Astrocyte (in vitro differentiated cells and primary cell): ENCODE results near the gene SORL1. TPM values are rescaled to one million over a fixed set of nuclear protein-coding genes. Genes with fewer than 3 reads are reported as not detected.

Experiments
- DNase-seq: peaks from one replicate; pipeline ENCODE4 v3.0.0-alpha.2; 2010; ENCODE audit warnings: low read depth
- FAIRE-seq: peaks from 2 replicates; lab custom pipeline; 2011; peaks lifted over from hg19 to GRCh38; lab: Jason Lieb, UNC
- H2AFZ ChIP-seq: 2 replicates; pipeline ENCODE4 v1.6.0; 2012; ENCODE audit warnings: low read depth, low read length, inconsistent platforms
- H3K27ac ChIP-seq: 2 replicates; pipeline ENCODE4 v1.5.1; 2011; ENCODE audit warnings: low read depth, low read length, inconsistent platforms
- H3K27me3 ChIP-seq: 2 replicates; pipeline ENCODE4 v1.6.0; 2011; ENCODE audit warnings: low read length, inconsistent platforms; ENCODE audit not compliant: insufficient read depth
- H3K36me3 ChIP-seq: 2 replicates; pipeline ENCODE4 v1.5.1; 2011; ENCODE audit warnings: low read length, inconsistent platforms; ENCODE audit not compliant: insufficient read depth
- H3K4me1 ChIP-seq: 2 replicates; pipeline ENCODE4 v1.5.1; 2011; ENCODE audit warnings: low read length, inconsistent platforms; ENCODE audit not compliant: insufficient read depth
- H3K4me2 ChIP-seq: 2 replicates; pipeline ENCODE4 v1.6.0; 2012; ENCODE audit warnings: low read length, inconsistent platforms
- H3K4me3 ChIP-seq: 2 replicates; pipeline ENCODE4 v1.5.1; 2011; ENCODE audit warnings: low read depth, mild to moderate bottlenecking, low read length, inconsistent platforms; ENCODE audit not compliant: insufficient read depth
- H3K79me2 ChIP-seq: 2 replicates; pipeline ENCODE4 v1.6.0; 2012; ENCODE audit warnings: mild to moderate bottlenecking, low read length, inconsistent platforms; ENCODE audit not compliant: insufficient read depth
- H3K9ac ChIP-seq: 2 replicates; pipeline ENCODE4 v1.6.0; 2012; ENCODE audit warnings: mild to moderate bottlenecking, low read length, inconsistent platforms
- H3K9me3 ChIP-seq: 2 replicates; pipeline ENCODE4 v1.5.1; 2012; ENCODE audit warnings: low read depth, mild to moderate bottlenecking, low read length, inconsistent platforms; ENCODE audit not compliant: insufficient read depth
- H4K20me1 ChIP-seq: 2 replicates; pipeline ENCODE4 v1.6.0; 2012; ENCODE audit warnings: low read length, inconsistent platforms; ENCODE audit not compliant: insufficient read depth
- H3K27ac Mint-ChIP-seq: one replicate; pipeline ENCODE4 v1.8.0; 2021; ENCODE audit warnings: mild to moderate bottlenecking, mixed read lengths; ENCODE audit not compliant: unreplicated experiment
- H3K27me3 Mint-ChIP-seq: one replicate; pipeline ENCODE4 v1.8.0; 2021; ENCODE audit warnings: low read depth, mixed read lengths; ENCODE audit not compliant: unreplicated experiment
- H3K36me3 Mint-ChIP-seq: one replicate; pipeline ENCODE4 v1.8.0; 2021; ENCODE audit warnings: low read depth, mixed read lengths; ENCODE audit not compliant: unreplicated experiment
- H3K4me1 Mint-ChIP-seq: one replicate; pipeline ENCODE4 v1.8.0; 2021; ENCODE audit warnings: low read depth, mixed read lengths; ENCODE audit not compliant: unreplicated experiment
- H3K4me3 Mint-ChIP-seq: one replicate; pipeline ENCODE4 v1.8.0; 2021; ENCODE audit warnings: mild to moderate bottlenecking, moderate library complexity, mixed read lengths; ENCODE audit not compliant: unreplicated experiment
- H3K9me3 Mint-ChIP-seq: one replicate; pipeline ENCODE4 v1.8.0; 2021; ENCODE audit warnings: mild to moderate bottlenecking, mixed read lengths; ENCODE audit not compliant: unreplicated experiment
- CTCF ChIP-seq: IDR thresholded peaks from 2 replicates; pipeline ENCODE4 v1.5.1; 2011; ENCODE audit warnings: low read depth, mild to moderate bottlenecking, inconsistent platforms, low read length, moderate library complexity; ENCODE audit not compliant: insufficient read depth
- EZH2 ChIP-seq: IDR thresholded peaks from 2 replicates; pipeline ENCODE4 v1.6.1; 2012; ENCODE audit warnings: mild to moderate bottlenecking, low read length, inconsistent platforms; ENCODE audit not compliant: insufficient read depth
- total RNA-seq: library from RNA; stranded (reverse); gene quantifications from 2 replicates; pipeline ENCODE4 v1.2.1, GENCODE V29; 2021

Gene SORL1
- total RNA-seq, 1 donor from 2014 or later: 4.1 TPM

GRCh38 chr11:121412000-121412587 is 40.0 kb upstream of the SORL1 start:
- H3K36me3 ChIP-seq: no peaks in the 10 kb centered on the region
- Mint-ChIP-seq H3K27ac (no peak overlapping the region), H3K9me3 (no peaks in the 10 kb centered on the region), H3K36me3 (no peaks in the 10 kb centered on the region), H3K4me3 (no peak overlapping the region), H3K4me1 (peaks cover 3% of the 10 kb centered on the region), H3K27me3 (peaks cover 2% of the 10 kb centered on the region)
- no peak overlapping the region for H3K4me3 ChIP-seq
- no peaks in the 10 kb centered on the region for H4K20me1 ChIP-seq
- H3K9me3 ChIP-seq: no peaks in the 10 kb centered on the region
- H3K4me1 ChIP-seq: peaks cover 3% of the 10 kb centered on the region
- no peaks in the 10 kb centered on the region for H3K79me2 ChIP-seq
- no peak overlapping the region for H3K27ac ChIP-seq
- TF ChIP-seq EZH2 (no peak), CTCF (no peak)
- no peak overlapping the region for H3K9ac ChIP-seq
- H2AFZ ChIP-seq: no peak overlapping the region
- no peak for DNase-seq
- H3K4me2 ChIP-seq: no peak overlapping the region
- no peak for FAIRE-seq
- peaks cover 2% of the 10 kb centered on the region for H3K27me3 ChIP-seq

- no peak overlapping the region for H3K27ac Mint-ChIP-seq
- Histone ChIP-seq H3K27me3 (peaks cover under 1% of the 10 kb centered on the region), H3K9ac (no peak overlapping the region), H3K4me2 (no peak overlapping the region), H3K4me1 (peaks cover 7% of the 10 kb centered on the region), H3K79me2 (no peaks in the 10 kb centered on the region), H3K27ac (no peak overlapping the region), H3K36me3 (no peaks in the 10 kb centered on the region), H3K4me3 (no peak overlapping the region), H2AFZ (no peak overlapping the region), H4K20me1 (no peaks in the 10 kb centered on the region), H3K9me3 (no peaks in the 10 kb centered on the region)
- FAIRE-seq: no peak
- H3K27me3 Mint-ChIP-seq: peaks cover 2% of the 10 kb centered on the region
- no peak for TF ChIP-seq EZH2
- TF ChIP-seq CTCF: no peak
- peaks cover 5% of the 10 kb centered on the region for H3K4me1 Mint-ChIP-seq
- no peaks in the 10 kb centered on the region for H3K36me3 Mint-ChIP-seq
- no peaks in the 10 kb centered on the region for H3K9me3 Mint-ChIP-seq
- peak; percentile 12 for DNase-seq
- H3K4me3 Mint-ChIP-seq: no peak overlapping the region
These were observed 39.3 kb upstream of the SORL1 start for GRCh38 chr11:121412711-121413415.
